Measurements from ENCODE around the gene GPR26. TPM values are rescaled to one million over a fixed set of nuclear protein-coding genes. Genes with fewer than 3 reads are reported as not detected.

The GPR26 gene
- total RNA-seq, 4 donors from 2014 or later, result not detected

DNA sequence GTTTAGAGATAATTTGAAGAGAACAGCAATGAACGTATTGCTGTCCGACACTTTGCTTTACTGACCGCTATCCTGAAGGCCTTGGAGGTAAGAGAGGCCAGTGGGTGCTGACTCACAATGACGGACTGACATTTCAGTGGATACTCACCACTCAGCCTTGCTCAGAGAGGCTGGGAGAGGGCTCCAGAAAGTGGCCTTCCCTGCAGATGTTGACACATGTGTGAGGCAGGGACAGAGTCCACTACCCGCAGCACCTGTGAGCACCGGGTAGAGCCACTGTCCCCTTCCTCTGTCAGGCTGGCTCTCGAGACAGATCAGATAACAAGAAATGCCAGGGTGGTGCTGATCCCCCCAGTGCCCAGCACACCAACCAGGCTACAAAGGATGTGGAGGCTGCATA, 75.0 kb downstream of the GPR26 start:
- TF ChIP-seq CTCF (IDR thresholded peaks at IDR 0.05), result no peak
- DNase-seq (ENCODE audit: low spot score), result no peak
- no peak for ATAC-seq (ENCODE audit: low FRiP score)

- no peak for TF ChIP-seq CTCF (IDR thresholded peaks at IDR 0.05)
These were observed 75.6 kb downstream of the GPR26 start for GRCh38 chr10:123741711-123742110.

DNA sequence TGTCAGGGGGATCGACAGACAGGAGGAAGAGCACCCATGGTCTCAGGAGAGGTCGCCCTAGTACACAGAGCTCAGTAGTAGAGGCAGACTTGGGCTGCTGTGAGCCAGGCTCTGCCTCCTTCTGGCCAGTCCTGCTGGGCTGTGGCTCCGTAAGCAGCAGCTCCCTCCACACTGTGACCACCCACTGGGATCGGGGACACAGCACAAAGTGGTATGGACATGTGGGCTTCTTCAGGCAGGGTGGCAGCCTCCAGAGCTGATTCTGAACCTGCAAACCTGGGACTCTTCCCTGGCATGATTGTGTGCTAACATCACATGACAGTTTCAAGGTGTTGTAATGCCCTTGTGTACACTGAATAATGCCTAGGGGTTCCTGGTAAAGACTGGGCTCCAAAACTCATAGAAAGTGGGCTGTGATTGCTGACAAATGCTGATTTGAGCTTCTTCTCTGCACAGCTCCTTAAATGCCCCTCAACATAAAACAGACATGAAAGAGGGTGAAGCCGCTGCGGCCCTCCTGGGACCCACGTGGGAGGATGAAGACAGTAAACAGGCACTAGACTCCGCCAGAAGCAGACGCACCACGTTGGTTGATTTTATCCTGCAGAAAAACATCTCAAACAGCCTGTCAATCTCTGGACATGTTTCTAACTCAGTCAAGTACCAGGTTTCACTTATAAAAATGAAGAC, 76.7 kb downstream of the GPR26 start:
- ATAC-seq (ENCODE audit: low FRiP score) (no peak), DNase-seq (ENCODE audit: low spot score) (no peak)
- TF ChIP-seq CTCF (IDR thresholded peaks at IDR 0.05), result no peak

More at GRCh38 chr10:123741711-123742110, 75.6 kb downstream of the GPR26 start:
- DNase-seq (ENCODE audit: low spot score), result no peak
- no peak for ATAC-seq (ENCODE audit: low FRiP score)

GRCh38 chr10:123743441-123744223, 77.5 kb downstream of the GPR26 start:
- no peak for ATAC-seq (ENCODE audit: low FRiP score)
- DNase-seq (ENCODE audit: low spot score), result no peak
- no peak for TF ChIP-seq CTCF (IDR thresholded peaks at IDR 0.05)

DNA sequence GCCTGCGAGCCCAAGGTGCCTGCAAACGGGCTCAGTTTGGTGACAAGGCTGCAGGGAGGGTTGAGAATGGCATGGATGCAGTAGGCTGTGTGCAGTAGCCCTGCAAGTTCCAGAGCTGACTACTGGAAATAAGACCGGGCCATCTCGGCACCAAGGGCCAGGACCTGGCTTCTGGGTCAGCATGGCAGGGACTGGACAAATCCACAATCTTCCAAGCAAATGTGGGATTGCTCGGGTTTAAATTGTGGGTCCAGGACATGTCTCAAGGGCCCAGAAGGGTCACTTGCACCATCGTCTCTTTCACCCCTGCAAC, 78.0 kb downstream of the GPR26 start:
- ATAC-seq (ENCODE audit: low FRiP score) (no peak), DNase-seq (ENCODE audit: low spot score) (no peak)
- TF ChIP-seq CTCF (IDR thresholded peaks at IDR 0.05), result no peak

Other genes with a start within 250 kb of the GPR26 start
- gene CPXM2, start 225.5 kb downstream of the GPR26 start, total RNA-seq, result 10 to 100 TPM in 3 of 4 donors, 1 to 10 TPM in 1; 7.3 to 19.2 (median 16.6) TPM

Data from omental fat pad (tissue), 4 donors.